Measurements from ENCODE around the gene OGG1.
A peak's percentile ranks its signal among the peaks of the same experiment; 100 is the strongest.

The OGG1 gene

DNA sequence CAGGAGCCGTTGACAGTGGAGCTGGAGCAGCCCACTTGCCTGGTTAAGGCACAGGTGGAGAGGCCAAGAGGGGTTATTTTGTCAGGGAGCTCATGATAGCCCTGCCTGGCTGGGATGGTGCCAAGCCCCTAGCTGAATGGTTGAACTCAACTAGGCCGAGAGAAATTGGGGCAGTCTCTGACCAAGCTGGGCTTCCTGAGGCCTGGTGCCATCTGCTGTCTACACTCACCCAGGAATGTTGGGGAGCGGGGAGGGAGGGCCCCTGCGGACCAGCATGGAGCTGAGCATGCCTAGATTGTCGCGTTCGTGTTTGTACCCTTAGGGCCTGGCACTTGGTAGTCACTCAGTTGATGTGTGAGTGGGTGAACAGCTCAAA, 17.0 kb upstream of the OGG1 start:
- DNase-seq = peak; percentile 52 to 54
- no peak for TF ChIP-seq POLR2A (IDR thresholded peaks at IDR 0.05; ENCODE audit: low read length)
- TF ChIP-seq GATA1 (IDR thresholded peaks at IDR 0.05; ENCODE audit: low read depth, low read length) = no peak

DNA sequence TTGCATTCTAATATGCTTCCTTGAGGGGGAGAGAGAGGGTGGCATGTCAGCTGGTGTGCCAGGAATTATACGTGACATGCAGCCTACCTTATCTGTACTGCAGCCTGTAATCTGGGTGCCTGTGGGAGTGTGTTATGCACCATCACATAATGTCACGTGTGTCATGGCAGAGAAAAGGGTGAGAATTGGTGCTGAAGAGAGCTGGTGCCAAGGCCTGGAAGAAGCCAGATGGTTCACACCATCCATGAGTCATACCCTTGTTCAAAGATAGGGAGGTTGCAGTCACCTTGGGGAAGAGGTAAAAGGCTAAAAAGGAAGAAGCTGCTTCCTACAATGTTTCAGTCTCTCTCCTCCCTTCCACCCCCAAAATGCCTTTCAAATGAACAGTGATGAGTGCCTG, 12.9 kb upstream of the OGG1 start:
- peak; percentile 50 to 63 for DNase-seq
- TF ChIP-seq GATA1 (IDR thresholded peaks at IDR 0.05; ENCODE audit: low read depth, low read length) (no peak), POLR2A (IDR thresholded peaks at IDR 0.05; ENCODE audit: low read length) (no peak)

DNA sequence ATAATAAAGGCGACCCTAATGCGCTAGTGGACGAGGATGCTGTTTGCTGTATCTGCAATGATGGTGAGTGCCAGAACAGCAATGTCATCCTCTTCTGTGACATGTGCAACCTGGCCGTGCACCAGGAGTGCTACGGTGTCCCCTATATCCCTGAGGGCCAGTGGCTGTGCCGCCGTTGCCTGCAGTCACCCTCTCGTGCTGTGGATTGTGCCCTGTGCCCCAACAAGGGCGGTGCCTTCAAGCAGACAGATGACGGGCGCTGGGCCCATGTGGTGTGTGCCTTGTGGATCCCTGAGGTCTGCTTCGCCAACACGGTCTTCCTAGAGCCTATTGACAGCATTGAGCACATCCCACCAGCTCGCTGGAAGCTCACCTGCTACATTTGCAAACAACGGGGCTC, 10.6 kb upstream of the OGG1 start:
- TF ChIP-seq POLR2A (IDR thresholded peaks at IDR 0.05; ENCODE audit: low read length) (no peak), GATA1 (IDR thresholded peaks at IDR 0.05; ENCODE audit: low read depth, low read length) (no peak)

DNA sequence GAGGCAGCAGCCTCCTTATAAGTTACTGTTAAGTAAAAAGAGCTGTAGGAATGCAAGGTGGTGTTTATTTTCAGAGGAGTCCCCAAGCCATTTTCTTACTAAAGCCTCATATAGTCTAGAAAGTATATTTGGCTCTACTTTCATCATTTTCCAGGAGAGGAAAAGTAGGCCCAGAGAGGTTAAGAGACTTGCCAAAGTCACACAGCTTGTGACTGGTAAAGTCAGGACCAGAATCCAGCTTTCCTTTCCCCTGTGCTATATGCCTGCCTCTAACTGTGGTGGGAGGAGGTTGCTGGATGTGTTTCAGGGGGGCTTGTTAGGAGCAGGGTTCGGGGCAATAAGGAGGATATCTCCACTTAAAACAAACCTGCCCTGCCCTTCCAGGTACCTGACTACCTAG, 7.2 kb upstream of the OGG1 start:
- no peak for DNase-seq
- TF ChIP-seq POLR2A (IDR thresholded peaks at IDR 0.05; ENCODE audit: low read length) = no peak
- TF ChIP-seq GATA1 (IDR thresholded peaks at IDR 0.05; ENCODE audit: low read depth, low read length) = no peak

More for the DNA sequence above, 10.6 kb upstream of the OGG1 start:
- DNase-seq = no peak

DNA sequence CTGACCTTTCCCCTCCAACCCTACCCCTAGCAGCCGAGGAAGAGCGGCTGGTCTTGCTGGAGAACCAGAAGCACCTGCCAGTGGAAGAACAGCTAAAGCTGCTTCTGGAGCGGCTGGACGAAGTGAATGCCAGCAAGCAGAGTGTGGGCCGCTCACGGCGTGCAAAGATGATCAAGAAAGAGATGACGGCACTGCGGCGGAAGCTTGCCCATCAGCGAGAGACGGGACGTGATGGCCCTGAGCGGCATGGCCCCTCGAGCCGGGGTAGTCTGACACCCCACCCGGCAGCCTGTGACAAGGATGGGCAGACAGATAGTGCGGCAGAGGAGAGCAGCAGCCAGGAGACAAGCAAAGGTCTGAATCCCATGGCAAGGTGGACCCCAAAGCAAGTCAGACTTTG, 6.2 kb upstream of the OGG1 start:
- TF ChIP-seq POLR2A (IDR thresholded peaks at IDR 0.05; ENCODE audit: low read length) = no peak
- no peak for TF ChIP-seq GATA1 (IDR thresholded peaks at IDR 0.05; ENCODE audit: low read depth, low read length)
- no peak for DNase-seq

DNA sequence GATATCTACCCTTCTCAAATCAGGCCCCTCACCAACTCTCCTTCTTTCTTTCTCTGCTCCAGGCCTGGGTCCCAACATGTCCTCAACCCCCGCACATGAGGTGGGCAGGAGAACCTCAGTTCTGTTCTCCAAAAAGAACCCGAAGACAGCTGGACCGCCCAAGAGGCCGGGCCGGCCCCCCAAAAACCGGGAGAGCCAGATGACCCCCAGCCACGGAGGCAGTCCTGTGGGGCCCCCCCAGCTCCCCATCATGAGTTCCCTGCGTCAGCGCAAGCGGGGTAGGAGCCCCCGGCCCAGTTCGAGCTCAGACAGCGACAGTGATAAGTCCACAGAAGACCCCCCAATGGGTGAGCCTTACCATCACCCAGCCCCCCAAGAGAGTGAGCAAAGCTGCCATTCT, 5.6 kb upstream of the OGG1 start:
- TF ChIP-seq POLR2A (IDR thresholded peaks at IDR 0.05; ENCODE audit: low read length) = no peak
- TF ChIP-seq GATA1 (IDR thresholded peaks at IDR 0.05; ENCODE audit: low read depth, low read length) = no peak
- DNase-seq = no peak

DNA sequence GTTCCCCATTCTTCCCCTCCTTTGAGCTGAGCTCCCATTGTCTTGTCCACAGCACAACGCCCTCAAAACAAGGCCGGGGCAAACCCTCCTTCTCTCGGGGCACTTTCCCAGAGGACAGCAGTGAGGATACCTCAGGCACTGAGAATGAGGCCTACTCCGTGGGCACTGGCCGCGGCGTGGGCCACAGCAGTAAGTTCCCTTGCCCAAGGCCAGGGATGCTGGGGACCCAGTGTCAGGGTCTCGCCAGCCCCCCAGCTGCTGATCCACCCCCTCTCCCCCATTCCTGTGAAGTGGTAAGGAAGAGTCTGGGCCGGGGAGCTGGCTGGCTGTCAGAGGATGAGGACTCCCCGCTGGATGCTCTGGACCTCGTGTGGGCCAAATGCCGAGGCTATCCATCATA, 4.2 kb upstream of the OGG1 start:
- no peak for DNase-seq

DNA sequence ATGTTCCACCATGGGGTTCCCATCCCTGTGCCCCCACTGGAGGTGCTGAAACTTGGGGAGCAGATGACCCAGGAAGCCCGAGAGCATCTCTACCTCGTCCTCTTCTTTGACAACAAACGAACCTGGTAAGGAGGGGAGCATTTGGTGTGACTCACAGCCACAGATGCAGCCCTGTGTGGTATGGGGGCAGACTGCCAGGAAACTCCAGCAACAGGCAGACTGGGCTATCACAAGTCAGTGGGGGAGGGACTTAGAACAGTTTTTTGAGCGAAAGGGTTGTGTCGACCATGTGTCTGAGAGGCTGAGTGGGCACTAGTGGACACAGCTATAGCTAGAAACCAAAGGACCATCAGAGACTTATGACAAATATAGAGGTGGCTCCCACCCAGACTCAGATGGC, 3.4 kb upstream of the OGG1 start:
- no peak for DNase-seq
- TF ChIP-seq GATA1 (IDR thresholded peaks at IDR 0.05; ENCODE audit: low read depth, low read length) (no peak), POLR2A (IDR thresholded peaks at IDR 0.05; ENCODE audit: low read length) (no peak)

More for the DNA sequence above, 4.2 kb upstream of the OGG1 start:
- TF ChIP-seq POLR2A (IDR thresholded peaks at IDR 0.05; ENCODE audit: low read length) = no peak
- TF ChIP-seq GATA1 (IDR thresholded peaks at IDR 0.05; ENCODE audit: low read depth, low read length) = no peak

DNA sequence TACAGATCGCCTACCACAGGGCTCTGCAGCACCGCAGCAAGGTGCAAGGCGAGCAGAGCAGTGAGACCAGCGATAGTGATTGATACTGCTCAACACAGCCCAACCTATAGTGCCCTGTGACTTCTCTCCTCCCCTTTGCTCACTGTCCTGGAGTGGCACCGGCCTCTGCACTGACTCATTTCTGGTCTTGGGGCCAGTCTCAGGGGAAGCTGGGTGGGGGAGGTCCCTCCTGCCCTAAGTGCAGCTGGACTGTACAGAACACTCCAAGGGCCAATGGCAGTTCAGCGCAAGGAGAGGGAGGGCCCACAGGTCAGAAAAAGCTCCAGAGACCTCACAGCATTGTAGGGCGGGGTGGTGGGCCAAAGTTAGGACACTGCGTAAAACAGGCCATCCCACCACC, 2.5 kb upstream of the OGG1 start:
- no peak for DNase-seq

DNA sequence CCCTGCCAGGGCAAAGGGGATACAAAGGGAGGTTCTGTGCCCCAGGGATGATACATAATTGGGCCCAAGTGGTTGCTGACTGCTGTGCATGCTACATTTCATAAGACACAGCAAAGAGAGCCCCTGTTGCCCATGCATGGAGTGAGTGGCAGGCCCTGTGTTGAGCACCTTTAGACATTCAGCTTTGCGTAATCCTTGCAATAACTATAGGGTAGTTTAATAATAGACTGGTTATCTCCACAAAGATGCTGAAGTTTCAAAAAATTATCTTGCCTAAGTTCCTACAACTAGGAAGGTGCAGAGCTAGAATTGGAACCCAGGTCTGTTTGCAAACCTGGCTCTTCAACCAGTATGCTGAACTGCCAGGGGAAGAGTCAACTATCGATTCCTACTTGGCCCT, 1.7 kb upstream of the OGG1 start:
- TF ChIP-seq POLR2A (IDR thresholded peaks at IDR 0.05; ENCODE audit: low read length) (no peak), GATA1 (IDR thresholded peaks at IDR 0.05; ENCODE audit: low read depth, low read length) (no peak)
- DNase-seq = no peak

More for the DNA sequence above, 2.5 kb upstream of the OGG1 start:
- TF ChIP-seq GATA1 (IDR thresholded peaks at IDR 0.05; ENCODE audit: low read depth, low read length) (no peak), POLR2A (IDR thresholded peaks at IDR 0.05; ENCODE audit: low read length) (no peak)

DNA sequence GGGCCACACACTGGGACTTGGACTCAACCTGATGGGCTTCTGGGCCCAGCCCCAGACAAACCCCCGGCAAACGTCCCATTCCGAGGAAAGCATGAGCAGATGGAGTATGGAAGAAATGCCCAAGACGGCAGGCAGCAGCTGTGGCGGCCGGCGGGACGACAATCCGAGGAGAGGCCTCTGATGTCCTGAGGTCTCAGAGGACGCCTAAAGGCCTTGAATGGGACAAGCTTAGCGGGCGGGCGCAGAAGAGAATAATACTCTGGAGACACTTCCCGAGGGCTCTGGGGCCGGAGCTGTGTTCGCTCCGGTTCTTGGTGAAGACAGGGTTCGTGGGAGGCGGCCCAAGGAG, 482 bp upstream of the OGG1 start:
- no peak for TF ChIP-seq GATA1 (IDR thresholded peaks at IDR 0.05; ENCODE audit: low read depth, low read length)
- TF ChIP-seq POLR2A (IDR thresholded peaks at IDR 0.05; ENCODE audit: low read length) = no peak
- DNase-seq = no peak

DNA sequence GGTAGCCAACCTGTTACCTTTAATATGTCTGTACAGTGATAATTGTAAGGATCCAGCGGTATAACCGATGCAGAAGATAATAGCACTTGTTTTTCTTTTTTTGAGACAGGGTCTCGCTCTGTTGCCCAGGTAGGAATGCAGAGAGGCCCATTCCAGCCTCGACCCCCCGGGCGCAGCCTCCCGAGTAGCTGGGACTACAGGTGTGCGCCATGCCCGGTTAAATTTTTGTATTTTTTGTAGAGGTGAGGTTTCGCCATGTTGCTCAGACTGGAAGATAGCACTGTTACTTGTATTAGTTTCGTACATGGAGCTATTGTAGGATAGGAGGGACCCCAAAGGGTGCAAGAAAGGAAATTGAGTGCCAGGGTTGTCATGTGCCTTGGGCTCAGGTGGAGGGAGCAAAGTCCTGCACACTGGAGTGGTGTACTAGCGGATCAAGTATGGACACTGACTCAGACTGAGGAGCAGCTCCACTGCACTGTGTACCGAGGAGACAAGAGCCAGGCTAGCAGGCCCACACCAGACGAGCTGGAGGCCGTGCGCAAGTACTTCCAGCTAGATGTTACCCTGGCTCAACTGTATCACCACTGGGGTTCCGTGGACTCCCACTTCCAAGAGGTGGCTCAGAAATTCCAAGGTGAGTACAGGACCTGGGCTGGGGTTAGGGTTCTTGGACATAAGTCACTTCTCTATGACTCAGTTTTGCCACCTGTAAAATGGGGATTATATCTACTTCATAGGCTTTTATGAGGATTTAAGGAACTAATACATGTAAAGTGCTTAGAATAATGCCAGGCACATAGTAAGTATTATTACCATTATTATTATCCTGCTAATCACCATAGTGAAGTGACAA, 1.0 kb downstream of the OGG1 start:
- TF ChIP-seq POLR2A (IDR thresholded peaks at IDR 0.05; ENCODE audit: low read length) = no peak
- TF ChIP-seq GATA1 (IDR thresholded peaks at IDR 0.05; ENCODE audit: low read depth, low read length) = no peak

DNA sequence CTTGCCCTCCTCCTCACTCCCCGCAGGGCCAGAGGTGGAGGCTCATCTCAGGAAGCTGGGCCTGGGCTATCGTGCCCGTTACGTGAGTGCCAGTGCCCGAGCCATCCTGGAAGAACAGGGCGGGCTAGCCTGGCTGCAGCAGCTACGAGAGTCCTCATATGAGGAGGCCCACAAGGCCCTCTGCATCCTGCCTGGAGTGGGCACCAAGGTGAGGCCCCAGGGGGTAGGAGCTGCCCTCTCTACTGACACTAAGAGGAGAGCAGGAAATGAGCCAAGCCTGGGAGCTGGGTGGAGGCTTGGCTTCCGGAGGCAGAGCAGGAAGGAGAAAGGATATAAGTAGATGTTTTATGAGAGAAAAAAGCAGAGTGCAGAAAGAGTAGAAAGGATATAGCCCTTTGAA, 4.9 kb downstream of the OGG1 start:
- no peak for DNase-seq
- TF ChIP-seq POLR2A (IDR thresholded peaks at IDR 0.05; ENCODE audit: low read length) = no peak
- no peak for TF ChIP-seq GATA1 (IDR thresholded peaks at IDR 0.05; ENCODE audit: low read depth, low read length)

More for the DNA sequence above, 1.0 kb downstream of the OGG1 start:
- peak; percentile 39 to 46 for DNase-seq

DNA sequence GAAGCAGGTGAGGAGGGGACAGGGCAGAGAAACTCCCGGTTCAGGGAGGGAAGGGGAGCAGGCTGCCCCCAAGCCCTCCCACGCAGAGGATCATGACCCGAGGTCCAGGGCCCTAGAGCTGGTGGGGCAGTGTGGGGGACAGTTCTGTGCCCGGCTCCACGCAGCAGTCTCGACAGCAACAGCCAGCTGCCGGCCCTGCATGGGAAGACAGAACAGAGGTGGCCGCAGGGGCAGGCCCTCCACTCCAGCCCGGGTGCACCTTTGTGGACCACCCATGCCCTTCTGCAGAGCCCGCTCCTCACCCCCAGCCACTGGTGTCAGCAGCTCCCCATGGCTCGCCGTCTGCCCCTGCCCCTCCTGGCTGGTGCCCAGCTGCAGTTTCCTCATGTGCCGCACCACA, 7.7 kb downstream of the OGG1 start:
- DNase-seq = no peak
- TF ChIP-seq POLR2A (IDR thresholded peaks at IDR 0.05; ENCODE audit: low read length) (no peak), GATA1 (IDR thresholded peaks at IDR 0.05; ENCODE audit: low read depth, low read length) (no peak)

DNA sequence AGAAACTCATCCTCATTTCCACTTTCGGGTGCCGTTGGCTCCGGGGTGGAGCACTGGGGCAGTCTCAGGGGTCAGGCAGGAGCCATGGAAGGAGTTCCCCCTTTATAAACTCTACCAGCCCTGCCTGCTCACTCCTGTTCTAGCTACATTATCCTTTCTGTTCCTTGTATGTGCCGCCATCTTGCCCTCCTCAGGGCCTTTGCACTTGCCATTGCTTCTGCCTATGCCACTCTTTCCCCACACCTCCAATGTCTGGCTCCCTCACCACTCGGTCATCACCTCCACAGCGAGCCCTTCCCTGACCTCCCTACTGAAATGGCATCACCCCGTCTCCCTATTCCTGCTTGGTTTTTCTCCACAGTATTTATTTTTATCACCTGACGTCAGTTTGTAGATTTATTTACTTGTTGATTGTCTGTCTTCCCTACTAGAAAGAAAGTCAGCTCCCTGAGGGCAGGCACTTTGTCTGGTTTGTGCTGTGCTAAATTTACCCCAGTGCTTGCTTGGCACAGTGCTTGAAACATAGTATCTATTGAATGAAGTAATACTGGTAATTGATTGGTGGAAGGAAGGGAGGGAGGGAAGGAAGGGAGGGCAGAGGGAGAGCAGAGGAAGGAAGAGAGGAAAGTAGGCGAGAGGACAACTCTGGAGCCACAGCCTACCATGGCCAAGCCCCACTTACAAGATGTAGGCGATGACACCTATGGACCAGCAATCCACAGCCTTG, 11.2 kb downstream of the OGG1 start:
- no peak for DNase-seq
- no peak for TF ChIP-seq GATA1 (IDR thresholded peaks at IDR 0.05; ENCODE audit: low read depth, low read length)
- TF ChIP-seq POLR2A (IDR thresholded peaks at IDR 0.05; ENCODE audit: low read length) = no peak
